ENCODE results near the gene SDC3. TPM values are rescaled to one million over a fixed set of nuclear protein-coding genes. Genes with fewer than 3 reads are reported as not detected.

Gene SDC3
- total RNA-seq, 1 donor from 2014 or later, result 113 TPM

DNA sequence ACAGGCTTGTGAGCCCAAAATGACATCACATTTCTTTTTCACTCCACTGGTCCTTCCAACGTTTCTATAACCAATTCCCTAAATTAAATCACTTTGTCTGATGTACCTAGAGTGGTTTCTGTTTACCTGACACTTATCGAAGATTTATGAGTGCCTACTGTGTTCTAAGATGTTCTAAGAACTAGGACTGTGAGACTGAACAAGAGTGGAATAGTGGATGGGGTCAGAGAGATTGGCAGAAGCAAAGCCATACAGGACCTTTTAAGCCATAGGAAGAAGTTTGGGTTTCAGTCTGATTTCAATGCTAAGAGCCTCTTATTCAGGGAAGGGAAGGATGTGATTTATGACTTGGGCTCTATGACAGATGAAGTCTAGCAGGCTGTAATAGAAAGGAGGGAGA lies 78.7 kb downstream of the SDC3 start:
- FAIRE-seq, result no peak
- no peaks in the 10 kb centered on the region for H3K79me2 ChIP-seq (ENCODE audit: insufficient read depth, low read length)
- no peak overlapping the region for H2AFZ ChIP-seq (ENCODE audit: low read depth, low read length)
- H3K4me1 ChIP-seq (ENCODE audit: insufficient read depth, low read length), result peaks cover 3% of the 10 kb centered on the region
- H3K4me3 Mint-ChIP-seq (ENCODE audit: unreplicated experiment), result no peak overlapping the region
- H3K4me2 ChIP-seq (ENCODE audit: low read length), result no peak overlapping the region
- H3K27me3 ChIP-seq (ENCODE audit: insufficient read depth, low read length), result peaks cover 5% of the 10 kb centered on the region
- no peaks in the 10 kb centered on the region for H3K36me3 Mint-ChIP-seq (ENCODE audit: low read depth, unreplicated experiment)
- peaks cover 4% of the 10 kb centered on the region for H3K9me3 ChIP-seq (ENCODE audit: insufficient read depth, low read depth, low read length)
- no peaks in the 10 kb centered on the region for H3K9me3 Mint-ChIP-seq (ENCODE audit: unreplicated experiment)
- no peak overlapping the region for H3K9ac ChIP-seq (ENCODE audit: low read length)
- H4K20me1 ChIP-seq (ENCODE audit: insufficient read depth, low read length), result no peaks in the 10 kb centered on the region
- H3K36me3 ChIP-seq (ENCODE audit: insufficient read depth, low read length), result no peaks in the 10 kb centered on the region
- no peak for TF ChIP-seq EZH2 (IDR thresholded peaks at IDR 0.05; ENCODE audit: insufficient read depth, low read length)
- TF ChIP-seq, protein P1, sequence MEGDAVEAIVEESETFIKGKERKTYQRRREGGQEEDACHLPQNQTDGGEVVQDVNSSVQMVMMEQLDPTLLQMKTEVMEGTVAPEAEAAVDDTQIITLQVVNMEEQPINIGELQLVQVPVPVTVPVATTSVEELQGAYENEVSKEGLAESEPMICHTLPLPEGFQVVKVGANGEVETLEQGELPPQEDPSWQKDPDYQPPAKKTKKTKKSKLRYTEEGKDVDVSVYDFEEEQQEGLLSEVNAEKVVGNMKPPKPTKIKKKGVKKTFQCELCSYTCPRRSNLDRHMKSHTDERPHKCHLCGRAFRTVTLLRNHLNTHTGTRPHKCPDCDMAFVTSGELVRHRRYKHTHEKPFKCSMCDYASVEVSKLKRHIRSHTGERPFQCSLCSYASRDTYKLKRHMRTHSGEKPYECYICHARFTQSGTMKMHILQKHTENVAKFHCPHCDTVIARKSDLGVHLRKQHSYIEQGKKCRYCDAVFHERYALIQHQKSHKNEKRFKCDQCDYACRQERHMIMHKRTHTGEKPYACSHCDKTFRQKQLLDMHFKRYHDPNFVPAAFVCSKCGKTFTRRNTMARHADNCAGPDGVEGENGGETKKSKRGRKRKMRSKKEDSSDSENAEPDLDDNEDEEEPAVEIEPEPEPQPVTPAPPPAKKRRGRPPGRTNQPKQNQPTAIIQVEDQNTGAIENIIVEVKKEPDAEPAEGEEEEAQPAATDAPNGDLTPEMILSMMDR (IDR thresholded peaks at IDR 0.05; ENCODE audit: insufficient read depth, low read depth, low read length), result no peak
- peaks cover 13% of the 10 kb centered on the region for H3K4me1 Mint-ChIP-seq (ENCODE audit: low read depth, unreplicated experiment)
- H3K4me3 ChIP-seq (ENCODE audit: insufficient read depth, low read depth, low read length), result no peak overlapping the region
- DNase-seq (ENCODE audit: low read depth), result no peak
- no peak overlapping the region for H3K27ac ChIP-seq (ENCODE audit: low read depth, low read length)
- H3K27me3 Mint-ChIP-seq (ENCODE audit: low read depth, unreplicated experiment), result peaks cover 9% of the 10 kb centered on the region
- no peak overlapping the region for H3K27ac Mint-ChIP-seq (ENCODE audit: unreplicated experiment)

DNA sequence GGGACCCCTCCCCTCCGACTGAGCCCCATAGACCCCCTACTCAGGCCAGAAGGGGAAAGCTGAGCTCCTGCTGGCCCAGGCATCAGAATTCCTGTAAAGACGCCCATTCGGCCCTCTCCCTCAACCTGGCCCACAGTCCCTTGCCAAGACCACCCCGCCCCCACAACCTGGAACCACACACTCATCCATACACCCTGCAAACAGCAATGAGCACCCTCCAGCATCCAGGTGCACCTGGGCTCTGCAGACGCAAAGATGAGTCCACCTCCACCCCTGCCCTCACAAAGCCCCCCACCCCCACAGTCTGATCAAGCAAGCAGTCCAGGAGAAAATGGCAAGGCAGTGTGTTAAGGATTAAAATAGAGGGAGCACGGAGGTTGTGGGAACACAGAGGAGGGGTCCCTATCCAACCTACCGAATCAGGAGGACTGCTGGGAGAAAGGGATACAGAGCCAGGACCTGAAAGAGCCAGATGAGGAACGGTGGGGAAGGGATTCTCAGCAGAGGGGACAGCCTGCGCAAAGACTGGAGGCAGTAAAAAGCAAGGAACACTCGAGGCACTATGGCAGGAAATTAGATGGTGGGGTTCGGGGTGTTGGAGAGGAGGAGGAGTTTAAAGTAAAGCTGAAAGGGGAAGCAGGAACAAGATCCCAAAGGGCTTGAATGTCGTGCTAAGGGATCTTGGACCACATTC lies 83.7 kb downstream of the SDC3 start:
- H3K36me3 Mint-ChIP-seq (ENCODE audit: low read depth, unreplicated experiment), result no peaks in the 10 kb centered on the region
- DNase-seq (ENCODE audit: low read depth) (no peak), FAIRE-seq (no peak)
- H3K9ac ChIP-seq (ENCODE audit: low read length), result peak overlapping the region; percentile 32
- H3K9me3 ChIP-seq (ENCODE audit: insufficient read depth, low read depth, low read length), result peaks cover 4% of the 10 kb centered on the region
- peak overlapping the region; percentile 64 for H3K27ac Mint-ChIP-seq (ENCODE audit: unreplicated experiment)
- no peaks in the 10 kb centered on the region for H4K20me1 ChIP-seq (ENCODE audit: insufficient read depth, low read length)
- H3K4me3 ChIP-seq (ENCODE audit: insufficient read depth, low read depth, low read length), result peak overlapping the region; percentile 46
- peaks cover 15% of the 10 kb centered on the region for H3K4me1 ChIP-seq (ENCODE audit: insufficient read depth, low read length)
- TF ChIP-seq EZH2 (IDR thresholded peaks at IDR 0.05; ENCODE audit: insufficient read depth, low read length), result no peak
- TF ChIP-seq, protein P1 (IDR thresholded peaks at IDR 0.05; ENCODE audit: insufficient read depth, low read depth, low read length), result no peak
- no peaks in the 10 kb centered on the region for H3K79me2 ChIP-seq (ENCODE audit: insufficient read depth, low read length)
- peaks cover 8% of the 10 kb centered on the region for H3K27me3 Mint-ChIP-seq (ENCODE audit: low read depth, unreplicated experiment)
- peaks cover 38% of the 10 kb centered on the region for H3K4me1 Mint-ChIP-seq (ENCODE audit: low read depth, unreplicated experiment)
- H3K27ac ChIP-seq (ENCODE audit: low read depth, low read length), result no peak overlapping the region
- H3K36me3 ChIP-seq (ENCODE audit: insufficient read depth, low read length), result no peaks in the 10 kb centered on the region
- H3K27me3 ChIP-seq (ENCODE audit: insufficient read depth, low read length), result peaks cover 4% of the 10 kb centered on the region
- H3K4me3 Mint-ChIP-seq (ENCODE audit: unreplicated experiment), result peak overlapping the region; percentile 77
- H3K9me3 Mint-ChIP-seq (ENCODE audit: unreplicated experiment), result no peaks in the 10 kb centered on the region
- peak overlapping the region; percentile 67 for H2AFZ ChIP-seq (ENCODE audit: low read depth, low read length)
- peak overlapping the region; percentile 93 for H3K4me2 ChIP-seq (ENCODE audit: low read length)

All from astrocyte (in vitro differentiated cells and primary cell).